Stimulated activated CD4-positive, alpha-beta T cell treated with anti-CD3 and anti-CD28 coated beads, TNF-alpha, amount 100 ng/mL, for 4 hours (primary cell): ENCODE measurements around the gene SCGB3A2.
"Not testable (repeated sequence)": the region's sequence is repeated elsewhere in the genome, so short reads cannot be mapped to it uniquely, and the experiment has no call there.

Experiments
- DNase-seq, 3 experiments: peaks; one replicate each; pipeline ENCODE4 v3.0.0-alpha.2; 2020; ENCODE audit warnings: low read depth in 3 of 3

The SCGB3A2 gene

DNA sequence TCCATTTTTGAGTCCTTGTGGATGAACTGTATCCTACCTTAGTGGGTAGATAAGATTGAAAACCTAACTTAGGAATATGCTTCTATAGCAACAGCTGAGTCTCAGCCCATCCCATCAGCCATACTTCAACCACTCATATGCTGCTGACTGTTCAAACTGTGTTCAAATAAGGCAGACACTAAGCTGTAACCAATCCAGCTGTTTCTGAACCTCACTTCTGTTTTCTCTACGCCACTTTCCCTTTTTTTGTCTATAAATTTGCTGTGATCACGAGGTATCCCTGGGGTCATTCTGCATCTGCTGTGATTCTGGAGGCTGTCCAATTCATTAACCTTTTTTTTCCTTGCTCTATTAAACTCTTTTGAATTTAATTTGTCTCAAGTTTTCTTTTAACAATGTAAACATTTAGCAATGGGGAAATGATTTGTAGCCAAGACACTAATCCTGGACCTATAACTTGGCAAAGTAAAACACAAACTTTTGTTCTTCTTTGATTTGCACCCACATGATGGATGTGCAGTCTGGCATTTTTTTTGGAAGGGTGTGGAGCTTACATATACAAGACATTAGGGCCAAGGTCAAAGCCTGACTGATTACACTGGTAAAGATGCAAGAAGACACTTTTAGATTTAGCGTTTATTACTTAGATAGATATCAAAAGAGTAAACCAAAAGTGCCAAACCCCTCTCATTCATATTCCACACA, 14.9 kb upstream of the SCGB3A2 start:
- no peak for DNase-seq

DNA sequence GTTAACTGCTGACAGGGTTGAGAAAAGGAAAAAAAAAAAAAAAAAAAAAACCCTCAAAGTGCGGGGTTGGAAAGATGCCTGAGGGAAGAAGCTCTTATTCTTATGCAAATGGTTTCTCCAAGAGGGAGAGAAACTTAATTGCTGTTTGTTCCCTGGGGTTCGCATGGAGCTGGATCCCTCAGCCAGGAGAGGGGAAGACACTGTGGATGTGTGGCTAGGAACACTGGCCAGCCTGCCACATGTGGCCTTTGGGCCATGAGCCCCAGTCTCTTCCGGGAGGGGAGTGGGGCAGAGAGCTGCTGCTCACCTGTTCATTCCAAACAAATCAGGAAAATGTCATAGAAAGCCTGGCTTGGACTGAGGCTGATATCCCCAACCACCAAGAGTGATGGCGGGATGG, 9.4 kb upstream of the SCGB3A2 start:
- DNase-seq, result no peak

DNA sequence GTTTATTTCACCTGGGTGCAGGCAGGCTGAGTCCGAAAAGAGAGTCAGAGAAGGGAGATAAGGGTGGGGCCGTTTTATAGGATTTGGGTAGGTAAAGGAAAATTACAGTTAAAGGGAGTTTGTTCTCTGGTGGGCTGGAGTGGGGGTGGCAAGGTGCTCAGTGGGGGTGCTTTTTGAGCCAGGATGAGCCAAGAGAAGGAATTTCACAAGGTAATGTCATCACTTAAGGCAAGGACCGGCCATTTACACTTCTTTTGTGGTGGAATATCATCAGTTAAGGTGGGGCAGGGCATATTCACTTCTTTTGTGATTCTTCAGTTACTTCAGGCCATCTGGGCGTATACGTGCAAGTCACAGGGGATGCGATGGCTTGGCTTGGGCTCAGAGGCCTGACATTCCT, 8.6 kb upstream of the SCGB3A2 start:
- not testable (repeated sequence) for DNase-seq

- not testable (repeated sequence) for DNase-seq
These were observed 6.4 kb upstream of the SCGB3A2 start for GRCh38 chr5:147871980-147872549.

GRCh38 chr5:147872744-147873435, 5.6 kb upstream of the SCGB3A2 start:
- not testable (repeated sequence) for DNase-seq

DNA sequence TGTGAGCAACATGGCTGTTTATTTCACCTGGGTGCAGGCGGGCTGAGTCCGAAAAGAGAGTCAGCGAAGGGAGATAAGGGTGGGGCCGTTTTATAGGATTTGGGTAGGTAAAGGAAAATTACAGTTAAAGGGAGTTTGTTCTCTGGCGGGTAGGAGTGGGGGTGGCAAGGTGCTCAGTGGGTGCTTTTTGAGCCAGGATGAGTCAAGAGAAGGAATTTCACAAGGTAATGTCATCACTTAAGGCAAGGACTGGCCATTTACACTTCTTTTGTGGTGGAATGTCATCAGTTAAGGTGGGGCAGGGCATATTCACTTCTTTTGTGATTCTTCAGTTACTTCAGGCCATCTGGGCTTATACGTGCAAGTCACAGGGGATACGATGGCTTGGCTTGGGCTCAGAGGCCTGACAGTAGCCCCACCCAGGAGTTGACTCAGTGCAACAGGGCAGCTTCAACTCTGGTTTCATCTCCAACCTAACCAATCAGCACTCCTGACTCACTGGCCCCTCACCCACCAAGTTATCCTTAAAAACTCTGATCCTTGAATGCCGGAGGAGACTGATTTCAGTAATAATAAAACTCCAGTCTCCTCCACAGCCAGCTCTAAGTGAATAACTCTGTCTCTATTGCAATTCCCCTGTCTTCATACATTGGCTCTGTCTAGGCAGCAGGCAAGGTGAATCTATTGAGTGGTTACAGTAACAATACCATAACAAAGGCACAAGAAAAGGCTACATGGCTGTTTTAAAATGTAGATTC, 4.2 kb upstream of the SCGB3A2 start:
- DNase-seq, result not testable (repeated sequence)

GRCh38 chr5:147874910-147875367, 3.6 kb upstream of the SCGB3A2 start:
- no peak for DNase-seq

DNA sequence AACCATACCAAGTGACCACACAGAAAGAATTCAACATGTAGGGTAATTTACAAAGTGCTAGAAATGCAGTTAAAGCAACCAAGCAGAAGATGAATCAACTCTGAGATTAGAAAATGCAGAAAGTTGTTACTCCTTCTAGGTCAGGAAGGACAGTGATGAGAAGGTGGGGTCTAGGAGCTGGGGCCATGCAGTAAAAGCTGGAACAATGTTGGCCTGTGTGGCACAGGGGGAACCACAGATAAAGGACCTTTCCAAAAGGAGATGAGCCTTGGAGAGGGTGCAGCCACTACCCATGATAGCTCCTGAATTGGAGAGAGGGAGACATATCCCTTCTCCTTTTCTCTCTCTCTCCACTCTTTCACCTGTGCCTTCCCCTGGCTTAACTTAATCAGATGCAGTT, 2.4 kb upstream of the SCGB3A2 start:
- no peak for DNase-seq

GRCh38 chr5:147876626-147877025, 1.9 kb upstream of the SCGB3A2 start:
- no peak for DNase-seq

GRCh38 chr5:147879784-147880183, 1.3 kb downstream of the SCGB3A2 start:
- no peak for DNase-seq

DNA sequence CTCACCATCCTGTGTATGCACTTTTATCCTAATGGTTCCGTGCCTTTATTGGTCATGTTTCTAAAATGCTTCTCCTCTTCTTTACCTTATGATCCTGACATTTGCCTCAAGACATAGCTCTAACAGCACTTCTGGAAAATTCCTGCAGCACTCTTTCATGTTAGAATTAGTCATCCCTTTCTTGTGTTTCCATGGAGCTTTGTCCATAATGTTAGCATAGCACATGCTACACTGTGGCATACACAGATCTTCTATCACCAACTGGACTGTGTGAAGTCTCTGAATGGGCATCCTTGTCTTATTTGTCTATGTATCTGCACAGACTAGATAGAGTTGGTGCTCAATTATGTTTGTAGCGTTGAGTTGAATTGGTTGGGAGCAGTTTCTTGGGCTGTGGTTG, 2.0 kb downstream of the SCGB3A2 start:
- no peak for DNase-seq

- no peak for DNase-seq
These were observed 4.2 kb downstream of the SCGB3A2 start for GRCh38 chr5:147882586-147883313.

GRCh38 chr5:147887026-147887627, 8.6 kb downstream of the SCGB3A2 start:
- DNase-seq, result no peak

GRCh38 chr5:147887930-147888329, 9.4 kb downstream of the SCGB3A2 start:
- no peak for DNase-seq

DNA sequence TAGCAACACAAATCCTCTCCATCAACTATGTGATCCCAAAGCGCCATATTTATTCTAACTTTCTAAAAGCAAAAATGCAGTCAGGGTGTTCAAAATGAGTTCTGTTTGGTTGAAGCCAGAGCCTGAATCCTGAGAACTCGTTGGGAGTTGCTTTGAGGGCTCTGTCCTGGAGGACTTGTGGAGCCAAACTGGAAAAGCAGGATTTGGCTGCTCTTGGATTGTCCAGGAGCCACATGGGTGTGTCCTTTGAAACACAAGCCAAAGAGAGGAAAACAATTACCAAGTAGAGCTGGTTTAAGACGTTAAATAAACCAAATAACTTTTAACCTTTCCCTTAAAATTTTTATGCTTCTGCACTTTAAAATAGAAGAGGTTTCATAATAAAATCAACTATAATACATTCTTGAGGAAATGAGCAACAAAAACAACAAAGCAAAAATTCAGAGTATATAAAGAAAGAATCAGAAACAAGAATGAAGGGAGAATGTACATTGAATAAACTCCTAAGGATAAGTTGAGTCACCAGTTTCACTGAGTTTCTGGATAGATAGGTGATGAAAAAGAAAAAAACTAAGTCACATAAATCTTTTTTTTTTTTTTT, 14.3 kb downstream of the SCGB3A2 start:
- no peak for DNase-seq

DNA sequence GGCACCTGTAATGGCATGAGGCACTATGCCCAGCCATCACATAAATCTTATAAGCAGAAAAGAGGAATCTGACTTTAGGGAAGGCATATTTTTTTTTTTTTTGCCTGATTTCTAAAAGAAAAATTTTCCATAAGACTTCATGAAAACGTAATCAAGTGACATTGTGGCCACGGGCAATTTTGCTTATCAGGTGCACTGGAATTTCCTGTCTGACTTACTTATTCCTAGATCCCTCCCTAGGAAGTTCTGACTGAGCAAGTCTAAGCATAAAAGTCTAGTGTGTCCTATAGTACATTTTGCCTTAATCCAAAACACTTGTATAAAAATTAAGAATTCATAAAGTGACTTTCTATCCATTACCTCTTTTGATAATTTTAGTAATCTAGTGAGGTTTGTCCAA, 15.3 kb downstream of the SCGB3A2 start:
- DNase-seq, result no peak

DNA sequence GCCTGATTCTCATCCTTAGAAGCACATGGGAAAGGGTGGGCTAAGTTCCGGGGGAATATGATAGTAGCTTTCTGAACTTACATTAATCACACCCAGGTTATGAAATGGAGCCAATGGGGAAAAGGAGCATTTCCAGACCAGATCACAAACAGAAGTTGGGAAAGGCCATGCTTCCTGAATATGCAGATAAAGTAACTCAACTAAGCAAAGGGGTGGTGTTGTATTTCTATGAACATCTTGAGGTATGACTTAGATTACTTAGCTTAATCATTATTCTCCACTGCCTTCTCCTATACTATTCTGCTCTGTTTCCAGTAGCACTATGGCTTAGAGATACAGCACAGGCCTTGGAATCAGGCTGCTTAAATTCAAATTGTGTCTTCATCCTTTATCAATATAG, 17.4 kb downstream of the SCGB3A2 start:
- no peak for DNase-seq

- no peak for DNase-seq
These were observed 20.4 kb downstream of the SCGB3A2 start for GRCh38 chr5:147898875-147899401.

DNA sequence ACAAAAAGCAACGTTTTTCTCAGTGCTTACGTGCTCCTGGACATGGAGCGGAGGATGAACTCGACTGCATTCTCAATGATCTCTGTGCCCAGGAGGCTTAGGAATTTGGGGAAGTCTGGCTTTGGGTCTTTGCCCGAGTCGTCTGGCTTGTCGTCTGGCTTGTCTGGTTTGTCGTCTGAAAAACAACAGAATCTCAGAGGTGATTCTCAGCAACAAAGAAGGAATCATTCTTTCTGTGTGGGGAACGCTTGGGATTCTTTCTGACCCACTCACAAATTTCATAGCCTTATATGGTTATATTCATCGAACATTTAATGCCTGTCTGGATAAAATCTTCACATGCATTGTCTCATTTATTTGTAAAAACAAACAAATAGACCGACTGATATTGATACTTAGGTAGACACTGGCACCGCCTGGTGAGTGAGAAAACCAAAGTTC, 23.1 kb downstream of the SCGB3A2 start:
- DNase-seq, result no peak

GRCh38 chr5:147902609-147903115, 24.2 kb downstream of the SCGB3A2 start:
- no peak for DNase-seq
